Stimulated activated CD4-positive, alpha-beta T cell treated with anti-CD3 and anti-CD28 coated beads, Interleukin-15, amount 100 ng/mL, for 1 hour (primary cell): ENCODE data around the gene GPR39.

ENCODE experiments used
- DNase-seq, 2 donors: peaks; one replicate each; pipeline ENCODE4 v3.0.0-alpha.2; 2020; ENCODE audit warnings: low read depth in 1 of 2, low spot score in 1 of 2

The GPR39 gene

GRCh38 chr2:132668987-132669907 lies 252.6 kb downstream of the GPR39 start:
- no peak for DNase-seq

- no peak for DNase-seq
Measured at GRCh38 chr2:132669908-132670495, 253.4 kb downstream of the GPR39 start, which contains the start of gene LYPD1. Gene LYPD1 (minus strand): TSS chr2:132670205. CDS start chr2:132669932, 273 bp downstream.

- no peak for DNase-seq
Measured at GRCh38 chr2:132670496-132671150, 254.0 kb downstream of the GPR39 start.

DNA sequence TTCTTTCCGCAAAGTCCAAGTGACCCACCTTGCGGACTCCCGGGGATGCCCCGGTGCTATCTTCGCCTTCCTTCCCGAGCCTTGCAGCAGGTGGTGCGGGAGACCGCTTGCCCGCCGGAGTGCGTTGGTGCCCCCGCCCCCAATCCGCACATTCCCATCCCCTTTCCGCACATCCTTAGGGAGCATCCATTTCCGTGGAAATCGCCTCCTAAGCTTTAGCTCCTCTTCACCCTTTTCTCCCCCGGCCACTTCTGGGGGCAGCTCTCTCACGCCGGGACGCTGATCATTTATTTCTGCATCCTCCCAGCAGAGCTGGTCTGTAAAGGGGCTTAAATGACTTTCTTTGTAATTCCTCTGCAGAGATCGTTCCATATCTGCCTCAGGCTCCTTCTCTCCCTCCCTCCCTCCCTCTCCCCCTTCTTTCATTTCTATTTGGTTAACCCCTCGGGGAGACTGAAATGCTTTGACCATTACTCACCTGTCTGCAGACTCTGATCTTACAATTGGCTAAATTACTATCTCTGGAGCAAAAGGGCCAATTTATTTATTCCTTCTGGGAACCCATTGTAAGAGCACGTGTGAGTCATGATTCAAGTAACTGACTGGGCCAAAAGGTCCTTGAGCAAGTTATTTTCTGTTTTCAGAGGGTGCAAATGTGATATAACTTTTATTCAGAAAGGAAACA lies 254.7 kb downstream of the GPR39 start:
- no peak for DNase-seq

DNA sequence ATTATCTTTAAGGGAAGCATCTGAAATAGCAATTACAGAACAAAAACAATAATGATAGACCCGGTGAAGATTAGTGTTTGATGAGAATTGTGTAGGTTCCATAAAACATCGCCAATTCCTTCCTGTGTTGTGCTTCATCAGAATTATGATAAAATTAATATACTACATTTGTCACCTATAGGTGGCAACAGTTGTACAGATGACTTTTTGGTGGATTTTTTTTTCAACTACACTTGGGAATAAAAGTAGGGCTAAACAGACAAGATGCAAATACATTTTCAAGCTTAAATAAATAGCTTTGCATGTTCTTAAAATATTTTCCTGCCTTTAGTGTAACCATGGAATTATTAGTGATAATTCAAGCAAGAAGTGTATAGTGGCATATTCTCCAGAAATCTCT lies 260.4 kb downstream of the GPR39 start:
- DNase-seq, result no peak

GRCh38 chr2:132677661-132678060 lies 261.1 kb downstream of the GPR39 start:
- no peak for DNase-seq

DNA sequence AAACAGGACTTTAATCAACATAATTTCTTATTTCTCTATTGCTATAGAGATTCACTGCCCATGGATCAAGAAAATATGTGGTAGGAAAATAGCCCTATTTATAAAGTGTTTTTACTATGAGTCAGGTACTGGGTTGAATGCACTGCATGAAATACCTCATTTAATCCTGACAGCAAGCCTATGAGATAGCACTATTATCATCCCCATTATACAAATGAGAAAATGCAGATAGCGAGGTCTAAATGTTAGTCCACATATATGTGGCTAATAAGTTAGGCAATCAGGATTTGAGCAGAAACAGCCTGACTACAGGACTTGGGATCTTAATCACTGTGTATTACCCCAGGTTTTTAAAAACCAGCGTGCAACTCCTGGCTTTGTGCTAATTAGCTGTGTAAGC lies 261.9 kb downstream of the GPR39 start:
- DNase-seq, result no peak

DNA sequence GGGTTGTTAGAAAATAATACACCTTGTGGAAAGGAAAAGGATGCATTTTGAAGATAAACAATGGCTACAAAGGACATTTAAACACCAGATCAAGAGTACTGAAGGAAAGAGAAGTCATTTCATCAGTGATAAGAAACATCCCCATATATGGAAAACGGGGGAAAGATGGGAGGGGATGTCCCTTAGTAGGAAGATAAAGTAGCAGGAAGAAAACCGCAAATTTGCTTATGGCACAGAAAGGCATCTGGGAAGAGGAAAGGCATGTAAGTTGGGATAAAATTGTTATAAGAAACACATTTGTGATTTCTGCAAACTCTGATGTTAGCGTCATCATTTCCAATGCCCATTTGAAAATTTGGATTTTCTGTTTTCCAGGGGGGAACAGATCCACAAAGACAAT lies 263.9 kb downstream of the GPR39 start:
- no peak for DNase-seq

- no peak for DNase-seq
Measured at GRCh38 chr2:132681766-132682165, 265.2 kb downstream of the GPR39 start.

- DNase-seq, result no peak
Measured at GRCh38 chr2:132690664-132691303, 274.2 kb downstream of the GPR39 start.

- DNase-seq, result no peak
Measured at GRCh38 chr2:132691556-132691955, 275.0 kb downstream of the GPR39 start.

DNA sequence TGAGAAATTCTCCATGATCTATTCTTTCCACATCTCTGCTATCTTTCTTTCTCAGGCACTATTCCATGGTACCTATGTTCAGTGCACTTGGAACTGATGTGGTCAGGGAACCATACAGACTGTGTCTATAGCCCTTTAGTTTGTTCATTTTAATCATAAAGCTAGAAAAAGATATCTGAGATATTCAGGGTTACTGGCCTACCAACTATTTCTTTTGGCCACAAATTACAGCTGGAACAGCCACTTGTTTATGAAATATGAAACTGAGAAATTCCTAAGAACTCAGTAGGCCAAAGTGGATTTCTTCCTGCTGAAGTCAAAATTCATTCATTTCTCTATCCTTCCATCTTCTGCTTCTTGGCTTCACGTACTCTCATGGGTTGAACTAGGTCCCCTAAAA lies 276.2 kb downstream of the GPR39 start:
- no peak for DNase-seq
